HS-5 (cell line): ENCODE results near the gene SHISA8.
"Not testable (repeated sequence)": the region's sequence is repeated elsewhere in the genome, so short reads cannot be mapped to it uniquely, and the experiment has no call there.

Experiments
- DNase-seq: peaks from one replicate; pipeline ENCODE4 v3.0.0-alpha.2; 2012; ENCODE audit warnings: low read depth

Gene SHISA8

GRCh38 chr22:41899110-41899509 is 15.8 kb downstream of the SHISA8 start:
- no peak for DNase-seq

DNA sequence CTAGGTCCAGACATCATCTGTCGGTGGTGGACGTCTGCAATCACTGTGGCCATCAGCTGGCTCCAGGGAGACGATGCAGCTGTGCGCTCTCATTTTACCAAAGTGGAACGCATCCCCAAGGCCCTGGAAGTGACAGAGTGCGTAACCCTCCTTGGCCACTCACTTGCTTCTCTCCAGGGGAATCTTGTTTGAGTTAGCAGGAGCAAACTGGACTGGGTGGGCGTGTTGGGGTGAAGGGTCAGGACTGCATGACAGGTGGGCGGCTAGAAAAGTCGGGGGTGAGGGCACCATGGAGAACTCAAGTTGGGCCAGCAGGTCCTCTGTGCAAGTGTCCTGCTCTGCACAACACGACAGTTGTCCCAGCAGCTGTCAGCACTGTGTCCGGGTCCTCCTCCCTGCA is 16.2 kb downstream of the SHISA8 start:
- DNase-seq: no peak

GRCh38 chr22:41893591-41894375 is 21.1 kb downstream of the SHISA8 start:
- DNase-seq: no peak

- DNase-seq: no peak
Measured at GRCh38 chr22:41892721-41893120, 22.2 kb downstream of the SHISA8 start.

- no peak for DNase-seq
Measured at GRCh38 chr22:41891407-41891806, 23.5 kb downstream of the SHISA8 start.

GRCh38 chr22:41888627-41889200 is 26.2 kb downstream of the SHISA8 start:
- DNase-seq: no peak

DNA sequence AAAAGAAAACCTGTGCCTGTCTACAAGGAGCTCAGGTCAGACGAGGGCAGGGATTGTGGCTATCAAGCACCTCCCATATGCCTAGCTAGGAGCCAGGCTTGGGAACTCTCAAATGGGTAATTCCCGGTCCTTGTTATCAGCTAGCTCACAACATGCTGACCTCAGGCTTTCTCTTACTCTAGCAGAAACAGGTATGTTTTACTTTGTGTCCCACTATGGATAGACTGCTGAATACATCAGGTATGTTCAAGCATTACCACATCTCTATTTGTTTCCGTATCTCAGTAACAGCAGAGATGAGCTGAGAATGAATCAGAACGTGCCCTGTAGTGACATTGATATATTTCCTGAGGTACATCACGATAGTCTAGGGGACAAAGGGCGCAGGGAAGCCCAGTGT is 29.4 kb downstream of the SHISA8 start:
- no peak for DNase-seq

DNA sequence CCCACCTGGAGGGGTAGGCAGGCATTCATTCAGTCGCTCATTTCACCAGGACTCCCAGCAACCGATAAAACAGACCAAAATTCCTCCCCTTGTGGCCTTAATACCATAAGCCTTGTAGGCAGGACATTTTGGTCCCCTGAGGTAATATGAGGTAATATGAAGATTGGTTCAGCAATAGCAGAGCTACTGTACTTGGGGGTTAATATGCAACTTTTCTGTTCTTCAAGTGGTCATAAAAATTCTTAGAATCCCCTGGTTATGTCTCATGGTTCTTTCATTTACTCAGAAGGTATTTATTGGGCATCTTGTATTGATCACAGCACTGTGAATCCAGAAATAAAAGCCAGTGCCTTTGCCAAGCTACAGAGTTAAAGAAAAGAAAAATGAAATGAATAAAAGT is 29.8 kb downstream of the SHISA8 start:
- DNase-seq: no peak

DNA sequence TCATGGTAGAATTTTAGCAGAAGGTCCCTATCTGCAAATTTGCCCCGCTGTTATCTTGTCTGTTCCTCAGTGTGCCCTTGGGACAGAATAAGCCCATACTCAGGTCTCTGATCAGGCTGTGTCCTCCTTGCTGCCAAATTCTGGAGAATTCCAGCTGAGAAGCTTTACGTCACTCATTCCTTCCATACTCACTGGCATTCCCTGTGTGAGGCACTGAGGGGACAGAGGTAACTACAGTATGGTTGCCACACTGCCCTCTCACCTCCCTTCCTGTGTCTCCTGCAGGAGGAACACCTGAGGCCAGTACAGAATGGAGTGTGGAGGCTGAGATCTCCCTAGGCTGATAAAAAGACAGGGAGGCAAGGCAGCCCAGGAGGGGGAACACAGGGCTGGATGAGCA is 31.5 kb downstream of the SHISA8 start:
- DNase-seq: no peak

DNA sequence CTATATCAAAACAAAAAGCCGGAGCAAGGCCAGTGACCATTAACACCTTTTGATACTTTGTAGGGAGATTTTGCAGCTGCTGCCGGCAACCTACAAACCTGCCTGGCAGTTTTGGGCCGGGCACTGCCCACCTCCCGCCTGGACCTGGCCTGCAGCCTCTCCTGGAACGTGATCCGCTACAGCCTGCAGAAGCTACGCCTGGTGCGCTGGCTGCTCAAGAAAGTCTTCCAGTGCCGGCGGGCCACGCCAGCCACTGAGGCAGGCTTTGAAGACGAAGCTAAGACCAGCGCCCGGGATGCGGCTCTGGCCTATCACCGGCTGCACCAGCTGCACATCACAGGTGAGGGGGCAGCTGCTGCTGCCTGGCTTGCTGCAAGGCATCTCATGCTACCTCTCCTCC is 34.2 kb downstream of the SHISA8 start:
- DNase-seq: no peak

- DNase-seq: no peak
Measured at GRCh38 chr22:41876675-41877074, 38.2 kb downstream of the SHISA8 start.

GRCh38 chr22:41876275-41876674 is 38.6 kb downstream of the SHISA8 start:
- no peak for DNase-seq

DNA sequence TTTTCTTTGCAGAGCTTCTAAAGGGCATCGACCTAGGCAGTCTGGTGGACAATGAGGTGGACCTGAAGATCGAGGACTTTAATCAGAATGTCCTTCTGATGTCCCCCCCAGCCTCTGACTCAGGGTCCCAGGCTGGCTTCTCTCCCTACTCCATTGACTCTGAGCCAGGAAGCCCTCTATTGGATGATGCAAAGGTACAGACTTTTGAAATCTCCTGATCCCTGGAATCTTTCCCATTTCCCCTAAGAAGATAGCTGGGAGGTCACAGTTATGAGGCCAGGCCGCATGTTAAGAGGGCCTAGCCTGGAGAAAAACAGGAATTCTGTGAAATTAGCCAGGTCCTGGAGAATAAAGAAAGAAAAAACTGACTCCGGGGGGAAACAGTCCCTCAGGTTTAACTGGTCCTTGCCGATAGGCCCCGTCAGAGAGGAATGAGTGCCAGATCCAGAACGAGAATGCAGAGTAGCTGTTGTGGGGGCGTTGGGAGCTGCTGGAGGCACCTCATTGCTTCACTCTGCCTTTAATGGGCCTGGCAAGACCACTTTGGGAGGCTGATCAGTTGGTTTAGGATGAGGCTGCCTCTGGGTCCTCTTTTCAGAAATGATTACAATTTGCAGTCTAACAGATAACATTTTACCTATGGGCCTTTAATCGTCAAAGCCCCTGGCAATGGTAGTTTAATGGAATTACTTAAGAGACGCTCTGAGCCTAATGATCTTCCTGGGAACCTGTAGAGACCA is 39.2 kb downstream of the SHISA8 start:
- DNase-seq: no peak

- no peak for DNase-seq
Measured at GRCh38 chr22:41874090-41874489, 40.8 kb downstream of the SHISA8 start.

DNA sequence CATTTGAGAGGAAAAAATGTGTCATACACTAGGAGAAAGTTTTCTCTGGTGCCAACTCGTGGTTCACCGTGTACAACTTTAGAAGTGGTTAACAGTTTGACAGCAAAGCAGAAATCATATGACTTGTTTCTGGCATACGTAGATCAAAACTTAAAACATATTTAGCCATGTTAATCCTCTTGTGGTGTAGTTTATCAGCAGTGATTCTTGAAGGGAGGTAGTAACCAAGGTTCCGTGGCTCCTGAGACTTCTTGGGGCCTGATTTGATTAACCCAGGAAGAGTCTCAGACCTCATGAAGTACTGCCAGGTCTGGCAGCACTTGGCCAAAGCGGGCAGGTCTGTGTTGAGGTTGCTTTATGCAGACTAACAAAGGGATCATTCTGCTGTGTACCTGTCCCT is 41.5 kb downstream of the SHISA8 start:
- no peak for DNase-seq

DNA sequence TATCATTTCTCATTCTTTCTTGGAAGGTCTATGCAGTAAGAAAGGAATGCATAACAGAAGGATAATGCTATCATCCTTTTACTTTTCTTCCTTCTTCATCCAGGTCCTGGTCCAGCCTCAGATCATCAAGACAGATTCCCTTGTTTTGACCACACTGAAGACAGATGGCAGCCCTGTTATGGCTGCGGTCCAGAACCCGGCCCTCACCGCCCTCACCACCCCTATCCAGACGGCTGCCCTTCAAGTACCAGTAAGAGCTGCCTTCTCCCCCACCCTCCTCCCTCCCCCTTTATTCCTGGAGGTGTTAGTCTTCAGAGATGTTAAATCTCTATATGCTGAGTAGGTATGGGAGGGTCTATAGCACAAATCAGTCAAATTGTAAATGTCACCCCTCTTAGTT is 44.1 kb downstream of the SHISA8 start:
- no peak for DNase-seq

- not testable (repeated sequence) for DNase-seq
Measured at GRCh38 chr22:41870081-41870480, 44.8 kb downstream of the SHISA8 start.

- DNase-seq: no peak
Measured at GRCh38 chr22:41868556-41868955, 46.3 kb downstream of the SHISA8 start.

- no peak for DNase-seq
Measured at GRCh38 chr22:41863472-41863871, 51.4 kb downstream of the SHISA8 start.

DNA sequence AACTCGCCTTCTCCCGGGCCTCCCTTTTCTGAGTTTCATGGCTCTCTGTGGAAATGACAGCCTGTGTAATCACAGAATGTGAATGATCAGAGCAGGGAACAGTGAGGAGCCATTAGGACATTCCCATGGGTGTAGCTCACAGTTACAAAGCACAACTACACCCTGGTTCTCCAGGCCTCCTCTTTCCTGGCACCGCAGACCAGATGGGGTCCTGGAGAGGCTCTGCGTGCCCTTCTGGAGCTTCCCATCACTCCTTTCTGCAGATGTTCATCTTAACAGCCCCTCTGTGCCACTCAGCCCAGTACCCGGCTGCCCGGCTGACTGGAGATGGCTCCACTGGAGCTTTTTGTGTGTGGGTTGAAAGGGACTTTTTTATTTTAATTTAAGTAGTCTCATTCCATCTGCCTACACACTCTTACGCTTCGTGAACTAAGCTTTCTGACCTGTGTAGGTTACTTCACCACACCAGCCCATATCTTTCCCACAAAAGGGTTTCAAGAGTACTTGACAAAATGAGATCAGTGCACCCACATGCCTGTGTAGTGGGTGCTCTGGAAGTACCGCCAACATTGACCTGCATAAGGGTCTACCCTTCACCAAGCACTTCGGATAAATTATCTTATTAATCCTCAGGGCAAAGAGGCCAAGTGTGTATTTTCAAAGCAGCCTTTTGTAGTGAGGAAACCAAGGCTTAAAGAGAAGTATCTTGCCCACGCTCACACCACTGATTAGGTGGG is 52.2 kb downstream of the SHISA8 start:
- DNase-seq: no peak

GRCh38 chr22:41862160-41862529 is 52.7 kb downstream of the SHISA8 start:
- no peak for DNase-seq
